Measurements from ENCODE around the gene DACT2.

DNA sequence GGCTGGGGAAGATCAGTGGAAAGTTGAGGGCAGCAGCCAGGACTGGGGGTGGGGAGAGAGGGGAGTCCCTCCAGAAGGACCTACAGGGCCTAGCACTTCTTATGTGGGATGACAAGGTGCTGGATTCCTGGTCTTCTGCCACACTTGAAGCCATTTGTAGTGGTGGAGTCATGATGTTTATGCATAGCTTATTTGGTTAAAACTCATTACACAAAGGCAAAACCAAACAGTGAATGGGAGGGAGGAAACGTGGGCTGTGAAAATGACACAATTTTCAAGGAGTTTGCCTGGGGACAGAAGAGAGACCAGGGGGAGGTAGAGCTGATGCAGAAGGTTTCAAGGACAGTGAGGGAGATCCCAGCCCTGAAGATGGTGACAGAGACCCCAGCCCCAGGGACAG is 50.8 kb downstream of the DACT2 start:
- TF ChIP-seq CTCF (IDR thresholded peaks at IDR 0.05) (no peak), POLR2A (IDR thresholded peaks at IDR 0.05) (no peak)

All from body of pancreas (tissue), 4 donors.